Natural killer cell (primary cell): ENCODE data around the gene MARK4. TPM values are rescaled to one million over a fixed set of nuclear protein-coding genes. Genes with fewer than 3 reads are reported as not detected.
"Not testable (repeated sequence)": the region's sequence is repeated elsewhere in the genome, so short reads cannot be mapped to it uniquely, and the experiment has no call there.

Experiments used
- ATAC-seq, 3 donors: fragments of 150-1000 bp in 2 of 3; fragments of 200-7000 bp in 1 of 3; cut with Tn5 transposase; 1 replicate in 1 of 3; 2 replicates in 2 of 3; pipeline ENCODE4 v1.10.0; 2021; ENCODE audit warnings: mild to moderate bottlenecking in 2 of 3, moderate library complexity in 2 of 3
- DNase-seq, 2 donors: peaks; one replicate each; pipeline versions ENCODE4 v3.0.0 to v3.0.0-alpha.2; 2013 to 2021; ENCODE audit warnings: mixed read lengths in 1 of 2
- H3K27ac ChIP-seq: one replicate; pipeline ENCODE4 v1.5.1; 2013; ENCODE audit warnings: mild to moderate bottlenecking, low read length
- H3K27me3 ChIP-seq: one replicate; pipeline ENCODE4 v1.6.1; 2013; ENCODE audit warnings: low read length; ENCODE audit not compliant: control insufficient read depth, insufficient read depth
- H3K36me3 ChIP-seq: one replicate; pipeline ENCODE4 v1.6.1; 2013; ENCODE audit warnings: low read length; ENCODE audit not compliant: control insufficient read depth, insufficient read depth
- H3K4me1 ChIP-seq: one replicate; pipeline ENCODE4 v1.6.1; 2013; ENCODE audit warnings: low read length; ENCODE audit not compliant: control insufficient read depth, insufficient read depth
- H3K4me3 ChIP-seq: one replicate; pipeline ENCODE4 v1.5.1; 2013; ENCODE audit warnings: low read length
- H3K9me3 ChIP-seq: one replicate; pipeline ENCODE4 v1.6.1; 2013; ENCODE audit warnings: low read length; ENCODE audit not compliant: control insufficient read depth, insufficient read depth
- H3K27ac Mint-ChIP-seq, 2 donors: one replicate each; pipeline ENCODE4 v1.8.0; 2022; ENCODE audit warnings: mild to moderate bottlenecking in 2 of 2, mixed read lengths in 2 of 2, moderate library complexity in 1 of 2
- H3K27me3 Mint-ChIP-seq, 2 donors: one replicate each; pipeline ENCODE4 v1.8.0; 2022; ENCODE audit warnings: low read depth in 2 of 2, mixed read lengths in 2 of 2
- H3K36me3 Mint-ChIP-seq: one replicate; pipeline ENCODE4 v1.8.0; 2022; ENCODE audit warnings: mixed read lengths
- H3K4me1 Mint-ChIP-seq, 2 donors: one replicate each; pipeline ENCODE4 v1.8.0; 2022; ENCODE audit warnings: mixed read lengths in 2 of 2
- H3K4me3 Mint-ChIP-seq: one replicate; pipeline ENCODE4 v1.8.0; 2022; ENCODE audit warnings: mild to moderate bottlenecking, moderate library complexity, mixed read lengths
- H3K9me3 Mint-ChIP-seq, 2 donors: one replicate each; pipeline ENCODE4 v1.8.0; 2022; ENCODE audit warnings: mixed read lengths in 2 of 2
- CTCF ChIP-seq: fragments of 200-600 bp; IDR thresholded peaks from one replicate; pipeline ENCODE4 v1.8.0; 2022; ENCODE audit warnings: antibody characterized with exemption
- WGBS: methylation state at CpG from one replicate; pipeline ENCODE4 v1.1.7; 2013; ENCODE audit warnings: missing lambda C conversion rate; ENCODE audit not compliant: insufficient coverage; 5-methylcytosine and 5-hydroxymethylcytosine counted together
- intact Hi-C: fragments of 100-400 bp; cut with micrococcal nuclease; formaldehyde crosslinking; loops from one replicate; pipeline ENCODE4 v1.14.2; 2022
- total RNA-seq, 4 donors: library from RNA; stranded (reverse); fragments of 120-200 nt in 1 of 4; gene quantifications; one replicate each; pipeline versions ENCODE4 v1.2.3 to v1.2.4, GENCODE V29; 2013 to 2022

Gene MARK4
- total RNA-seq, 3 donors from 2014 or later (not counting 1 experiment from before 2014, with no cell fraction given), result 50.4 to 53.6 (median 51.4) TPM

DNA sequence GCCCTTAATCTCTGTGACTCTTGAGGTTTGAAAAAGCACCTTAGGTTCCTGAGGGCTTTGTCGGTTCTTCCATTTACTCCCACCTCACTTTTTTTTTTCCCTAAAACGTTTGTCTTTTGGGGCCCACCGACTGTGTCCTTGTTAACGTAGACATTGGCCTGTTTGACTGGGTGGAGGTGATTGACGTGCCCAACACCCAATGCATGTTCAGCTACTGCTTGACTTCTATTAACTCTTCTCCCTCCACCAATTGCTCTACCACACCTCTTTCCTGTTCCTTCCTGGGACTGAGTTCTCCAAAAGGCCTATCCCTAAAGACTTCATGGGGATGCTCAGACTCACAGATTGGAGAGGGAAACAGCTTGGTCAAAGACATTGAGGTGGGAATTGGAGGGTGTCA, 54.4 kb downstream of the MARK4 start:
- DNase-seq, result no peak
- Mint-ChIP-seq H3K4me3 (no peak overlapping the region), H3K4me1 (peaks cover 7 to 9% of the 10 kb centered on the region in 2 donors), H3K27ac (no peak overlapping the region), H3K27me3 (no peaks in the 10 kb centered on the region), H3K9me3 (no peaks in the 10 kb centered on the region), H3K36me3 (no peaks in the 10 kb centered on the region)
- no peaks in the 10 kb centered on the region for H3K36me3 ChIP-seq
- no peak overlapping the region for H3K4me3 ChIP-seq
- no peak for ATAC-seq
- no peaks in the 10 kb centered on the region for H3K4me1 ChIP-seq
- no peak overlapping the region for H3K27ac ChIP-seq
- no peaks in the 10 kb centered on the region for H3K9me3 ChIP-seq
- intact Hi-C loops, result no loop called here
- WGBS, result 53% methylated on average over 4 of the region's 5 CpGs
- H3K27me3 ChIP-seq, result no peaks in the 10 kb centered on the region
- no peak for TF ChIP-seq CTCF

DNA sequence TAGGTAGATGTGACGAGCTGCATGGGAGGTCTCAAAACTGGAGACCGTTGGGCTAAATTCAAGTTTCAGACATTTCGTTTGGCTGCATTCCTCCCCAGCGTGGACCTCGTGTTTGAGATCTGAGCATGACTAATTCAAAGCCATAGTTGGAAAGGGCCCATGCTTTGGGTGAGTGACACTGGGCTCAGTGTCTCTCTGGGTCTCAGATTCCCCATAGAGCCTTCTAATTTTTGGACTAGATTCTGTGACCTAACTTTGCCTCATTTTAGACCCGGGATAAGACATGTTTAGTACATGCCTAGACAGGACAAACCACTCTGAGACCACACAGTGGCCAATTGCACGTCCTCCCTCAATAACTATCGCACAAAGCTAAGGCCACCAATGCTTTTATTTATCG, 55.0 kb downstream of the MARK4 start:
- Histone ChIP-seq H3K36me3 (no peaks in the 10 kb centered on the region), H3K27me3 (no peaks in the 10 kb centered on the region), H3K27ac (no peak overlapping the region), H3K4me1 (no peaks in the 10 kb centered on the region), H3K9me3 (no peaks in the 10 kb centered on the region), H3K4me3 (no peak overlapping the region)
- peaks cover 7 to 9% of the 10 kb centered on the region in 2 donors for H3K4me1 Mint-ChIP-seq
- no peak for DNase-seq
- H3K27ac Mint-ChIP-seq, result no peak overlapping the region
- WGBS, result 79% methylated on average over 9 of the region's 9 CpGs
- intact Hi-C loops, result no loop called here
- TF ChIP-seq CTCF, result no peak
- no peak for ATAC-seq
- H3K27me3 Mint-ChIP-seq, result no peaks in the 10 kb centered on the region
- no peak overlapping the region for H3K4me3 Mint-ChIP-seq
- H3K36me3 Mint-ChIP-seq, result no peaks in the 10 kb centered on the region
- no peaks in the 10 kb centered on the region for H3K9me3 Mint-ChIP-seq

DNA sequence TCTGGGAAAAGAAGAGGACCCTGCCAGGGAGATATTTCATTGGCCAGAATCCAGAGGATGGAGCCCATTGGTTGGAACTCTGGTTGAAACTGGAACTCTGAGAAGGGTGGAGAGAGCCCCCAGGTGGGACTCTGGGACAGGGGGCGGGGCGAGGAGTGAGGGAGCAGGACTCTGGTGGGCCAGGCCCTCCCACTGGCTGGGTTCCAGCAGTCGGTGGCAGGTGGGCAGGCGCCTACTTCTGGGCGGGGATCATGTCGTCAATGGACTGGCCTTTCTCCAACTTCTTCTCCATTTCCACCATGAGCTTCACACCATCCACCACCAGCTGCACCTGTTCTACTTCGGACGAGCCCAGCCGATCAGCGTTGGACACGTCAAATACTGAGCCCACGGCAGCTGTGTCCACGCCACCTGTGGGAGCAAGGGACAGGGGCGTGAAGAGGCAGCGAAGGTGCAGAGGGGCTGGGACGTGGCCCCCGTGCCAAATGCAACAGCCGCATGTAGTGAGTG, 55.5 kb downstream of the MARK4 start:
- 82% methylated on average over 18 of the region's 18 CpGs for WGBS
- H3K27ac ChIP-seq, result no peak overlapping the region
- no peak overlapping the region for H3K4me3 ChIP-seq
- Mint-ChIP-seq H3K27me3 (no peaks in the 10 kb centered on the region), H3K4me1 (peaks cover 9 to 11% of the 10 kb centered on the region in 2 donors), H3K27ac (no peak overlapping the region), H3K36me3 (no peaks in the 10 kb centered on the region), H3K9me3 (no peaks in the 10 kb centered on the region), H3K4me3 (no peak overlapping the region)
- no peak for TF ChIP-seq CTCF
- no peaks in the 10 kb centered on the region for H3K9me3 ChIP-seq
- no peaks in the 10 kb centered on the region for H3K36me3 ChIP-seq
- H3K4me1 ChIP-seq, result no peaks in the 10 kb centered on the region
- ATAC-seq (no peak), DNase-seq (no peak)
- H3K27me3 ChIP-seq, result no peaks in the 10 kb centered on the region
- intact Hi-C loops, result no loop called here

DNA sequence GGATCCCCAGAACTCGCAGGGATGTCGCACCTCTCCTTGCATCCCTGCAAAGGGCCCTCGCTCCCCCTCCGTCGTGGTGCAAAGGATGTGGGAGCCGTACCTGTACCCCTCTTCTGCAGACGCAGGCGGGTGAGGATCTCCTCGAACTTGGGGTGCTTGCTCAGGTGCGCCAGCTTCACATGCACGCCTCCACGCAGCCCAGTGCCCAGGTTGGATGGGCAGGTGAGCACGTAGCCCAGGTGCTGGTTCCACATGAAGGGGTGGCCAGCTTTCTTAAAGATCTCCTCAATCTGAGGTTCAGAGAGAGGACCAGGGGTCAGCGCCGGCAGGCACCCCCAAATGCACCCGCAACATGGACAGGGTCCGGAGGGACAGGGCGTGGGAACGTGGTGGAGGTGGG, 56.3 kb downstream of the MARK4 start:
- Mint-ChIP-seq H3K4me3 (no peak overlapping the region), H3K27me3 (no peaks in the 10 kb centered on the region), H3K9me3 (no peaks in the 10 kb centered on the region), H3K27ac (no peak overlapping the region), H3K36me3 (no peaks in the 10 kb centered on the region), H3K4me1 (peaks cover 9 to 16% of the 10 kb centered on the region in 2 donors)
- no peak overlapping the region for H3K27ac ChIP-seq
- ATAC-seq (no peak), DNase-seq (no peak)
- no peaks in the 10 kb centered on the region for H3K36me3 ChIP-seq
- H3K4me1 ChIP-seq, result no peaks in the 10 kb centered on the region
- no peaks in the 10 kb centered on the region for H3K27me3 ChIP-seq
- no peak for TF ChIP-seq CTCF
- H3K9me3 ChIP-seq, result no peaks in the 10 kb centered on the region
- no peak overlapping the region for H3K4me3 ChIP-seq
- intact Hi-C loops, result no loop called here
- WGBS, result 90% methylated on average over 19 of the region's 19 CpGs

DNA sequence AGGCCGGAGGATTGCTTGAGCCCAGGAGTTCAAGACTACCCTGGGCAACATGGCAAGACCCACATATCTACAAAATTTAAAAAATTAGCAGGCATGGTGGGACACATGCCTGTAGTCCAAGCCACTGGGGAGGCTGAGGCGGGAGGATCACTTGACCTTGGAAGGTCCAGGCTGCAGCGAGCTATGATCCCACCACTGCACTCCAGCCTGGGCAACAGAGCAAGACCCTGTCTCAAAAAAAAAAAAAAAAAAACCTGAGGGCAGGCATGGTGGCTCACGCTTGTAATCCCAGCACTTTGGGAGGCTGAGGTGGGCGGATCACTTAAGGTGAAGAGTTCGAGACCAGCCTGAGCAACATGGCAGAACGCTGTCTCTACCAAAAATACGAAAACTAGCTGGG, 58.3 kb downstream of the MARK4 start:
- intact Hi-C loops, H3K9me3 ChIP-seq: not testable (repeated sequence)

More for the DNA sequence above, 58.3 kb downstream of the MARK4 start:
- H3K4me1 Mint-ChIP-seq, result peaks cover 7 to 20% of the 10 kb centered on the region in 2 donors
- not testable (repeated sequence) for ATAC-seq, DNase-seq, H3K36me3 Mint-ChIP-seq, H3K4me3 Mint-ChIP-seq, H3K27ac ChIP-seq, H3K27me3 Mint-ChIP-seq, H3K36me3 ChIP-seq, H3K4me1 ChIP-seq, H3K27me3 ChIP-seq, H3K27ac Mint-ChIP-seq, H3K9me3 Mint-ChIP-seq, H3K4me3 ChIP-seq
- WGBS, result 95% methylated on average over 8 of the region's 8 CpGs
